ENCODE measurements around the gene NKAIN2.

- TF ChIP-seq ZNF24 (tag by site-specific recombination; IDR thresholded peaks at IDR 0.05) (no peak), ZNF660 (tag by site-specific recombination; IDR thresholded peaks at IDR 0.05) (no peak), ZXDB (tag by site-specific recombination; IDR thresholded peaks at IDR 0.05) (no peak), CTCF (tag by site-specific recombination; IDR thresholded peaks at IDR 0.05) (no peak), ZNF23 (tag by site-specific recombination; IDR thresholded peaks at IDR 0.05; ENCODE audit: borderline replicate concordance) (no peak), ZNF529 (tag by site-specific recombination; IDR thresholded peaks at IDR 0.05; ENCODE audit: insufficient replicate concordance) (no peak), PRDM10 (tag by site-specific recombination; IDR thresholded peaks at IDR 0.05) (no peak), ZFP3 (tag by site-specific recombination; IDR thresholded peaks at IDR 0.05; ENCODE audit: low read depth) (no peak), ZNF155 (tag by site-specific recombination; IDR thresholded peaks at IDR 0.05) (no peak), ZNF561 (tag by site-specific recombination; IDR thresholded peaks at IDR 0.05; ENCODE audit: borderline replicate concordance) (no peak), ZNF639 (tag by site-specific recombination; IDR thresholded peaks at IDR 0.05) (no peak)
Measured at GRCh38 chr6:124064317-124065113, 260.9 kb downstream of the NKAIN2 start.
